Fibroblast of lung (primary cell): ENCODE data around the gene RIPOR3. TPM values are rescaled to one million over a fixed set of nuclear protein-coding genes. Genes with fewer than 3 reads are reported as not detected.

Experiments
- DNase-seq, 2 donors: peaks; one replicate each; pipeline versions ENCODE4 v3.0.0 to v3.0.0-alpha.2; 2010; ENCODE audit warnings: low read depth in 2 of 2
- H2AFZ ChIP-seq: 2 replicates; pipeline ENCODE4 v1.5.1; 2012; ENCODE audit warnings: low read length, control low read depth, inconsistent platforms
- H3K27ac ChIP-seq: 2 replicates; pipeline ENCODE4 v1.5.1; 2011; ENCODE audit warnings: low read length, control low read depth; ENCODE audit not compliant: insufficient read depth
- H3K27me3 ChIP-seq: 2 replicates; pipeline ENCODE4 v1.5.1; 2011; ENCODE audit warnings: mild to moderate bottlenecking, low read length; ENCODE audit not compliant: control insufficient read depth, insufficient read depth
- H3K36me3 ChIP-seq: 2 replicates; pipeline ENCODE4 v1.5.1; 2011; ENCODE audit warnings: low read length; ENCODE audit not compliant: control insufficient read depth, insufficient read depth
- H3K4me1 ChIP-seq: 2 replicates; pipeline ENCODE4 v1.5.1; 2011; ENCODE audit warnings: low read length; ENCODE audit not compliant: control insufficient read depth, insufficient read depth; ENCODE audit errors: extremely low read depth
- H3K4me2 ChIP-seq: 2 replicates; pipeline ENCODE4 v1.5.1; 2011; ENCODE audit warnings: low read length, control low read depth; ENCODE audit not compliant: insufficient read depth; ENCODE audit errors: extremely low read depth
- H3K4me3 ChIP-seq, 4 experiments: fragments of 200-600 bp in 1 of 4; sonication (generic) in 1 of 4; replicated peaks in 1 of 4; 2 replicates each; pipeline ENCODE4 v1.5.1; 2011 to 2016; ENCODE audit warnings: low read length in 4 of 4, low read depth in 3 of 4, mild to moderate bottlenecking in 3 of 4, control low read depth in 2 of 4, inconsistent platforms in 1 of 4, mixed read lengths in 1 of 4; ENCODE audit not compliant: insufficient read depth in 1 of 4; ENCODE audit errors: control extremely low read depth in 1 of 4
- H3K79me2 ChIP-seq: 2 replicates; pipeline ENCODE4 v1.5.1; 2012; ENCODE audit warnings: mild to moderate bottlenecking, low read length, inconsistent platforms; ENCODE audit not compliant: control insufficient read depth, insufficient read depth
- H3K9ac ChIP-seq: 2 replicates; pipeline ENCODE4 v1.5.1; 2011; ENCODE audit warnings: mild to moderate bottlenecking, low read length, control low read depth; ENCODE audit not compliant: insufficient read depth
- H3K9me3 ChIP-seq: 2 replicates; pipeline ENCODE4 v1.5.1; 2012; ENCODE audit warnings: low read depth, low read length; ENCODE audit not compliant: control insufficient read depth, insufficient read depth
- H4K20me1 ChIP-seq: 2 replicates; pipeline ENCODE4 v1.5.1; 2011; ENCODE audit warnings: low read length; ENCODE audit not compliant: control insufficient read depth, insufficient read depth; ENCODE audit errors: extremely low read depth
- EZH2 ChIP-seq: IDR thresholded peaks from 2 replicates; pipeline ENCODE4 v1.5.1; 2012; ENCODE audit warnings: low read length, control low read depth, mild to moderate bottlenecking; ENCODE audit errors: missing control alignments
- polyA plus RNA-seq, 2 donors: library from polyadenylated mRNA; depleted of rRNA in 1 of 2; stranded (reverse) in 1 of 2; unstranded in 1 of 2; fragments of >200 nt; gene quantifications; 2 replicates each; pipeline ENCODE4 v1.2.1, GENCODE V29; 2011 to 2012; ENCODE audit warnings: missing spikeins in 1 of 2
- total RNA-seq: library from RNA; depleted of rRNA; stranded (reverse); fragments of >200 nt; gene quantifications from 2 replicates; pipeline ENCODE4 v1.2.1, GENCODE V29; 2014
- TF ChIP-seq, protein P1 (sequence below), 2 donors: IDR thresholded peaks in 1 of 2; conservative IDR thresholded peaks in 1 of 2; 1 replicate in 1 of 2; 2 replicates in 1 of 2; pipeline ENCODE4 v1.5.1; 2011 to 2012; ENCODE audit warnings: low read length in 2 of 2, control low read depth in 1 of 2, inconsistent platforms in 1 of 2, low read depth in 1 of 2, mild to moderate bottlenecking in 1 of 2

Gene RIPOR3
- total and polyA plus RNA-seq, 2 donors (not counting 1 experiment from before 2014, with no cell fraction given) = 2.0 to 4.1 TPM

GRCh38 chr20:50727792-50728485 is 36.6 kb upstream of the RIPOR3 start:
- TF ChIP-seq, protein P1, sequence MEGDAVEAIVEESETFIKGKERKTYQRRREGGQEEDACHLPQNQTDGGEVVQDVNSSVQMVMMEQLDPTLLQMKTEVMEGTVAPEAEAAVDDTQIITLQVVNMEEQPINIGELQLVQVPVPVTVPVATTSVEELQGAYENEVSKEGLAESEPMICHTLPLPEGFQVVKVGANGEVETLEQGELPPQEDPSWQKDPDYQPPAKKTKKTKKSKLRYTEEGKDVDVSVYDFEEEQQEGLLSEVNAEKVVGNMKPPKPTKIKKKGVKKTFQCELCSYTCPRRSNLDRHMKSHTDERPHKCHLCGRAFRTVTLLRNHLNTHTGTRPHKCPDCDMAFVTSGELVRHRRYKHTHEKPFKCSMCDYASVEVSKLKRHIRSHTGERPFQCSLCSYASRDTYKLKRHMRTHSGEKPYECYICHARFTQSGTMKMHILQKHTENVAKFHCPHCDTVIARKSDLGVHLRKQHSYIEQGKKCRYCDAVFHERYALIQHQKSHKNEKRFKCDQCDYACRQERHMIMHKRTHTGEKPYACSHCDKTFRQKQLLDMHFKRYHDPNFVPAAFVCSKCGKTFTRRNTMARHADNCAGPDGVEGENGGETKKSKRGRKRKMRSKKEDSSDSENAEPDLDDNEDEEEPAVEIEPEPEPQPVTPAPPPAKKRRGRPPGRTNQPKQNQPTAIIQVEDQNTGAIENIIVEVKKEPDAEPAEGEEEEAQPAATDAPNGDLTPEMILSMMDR (conservative IDR thresholded peaks at IDR 0.05 in 1 of 2, IDR thresholded peaks at IDR 0.05 in 1 of 2; ENCODE audit: low read depth in 1 of 2, low read length in 2 of 2) = no peak
- no peak for TF ChIP-seq EZH2
- H4K20me1 ChIP-seq = no peaks in the 10 kb centered on the region
- no peak overlapping the region for H2AFZ ChIP-seq
- no peak overlapping the region for H3K27ac ChIP-seq
- no peak overlapping the region for H3K9ac ChIP-seq
- no peaks in the 10 kb centered on the region for H3K36me3 ChIP-seq
- no peak for DNase-seq
- peaks cover 5% of the 10 kb centered on the region for H3K27me3 ChIP-seq
- H3K4me1 ChIP-seq = peaks cover 6% of the 10 kb centered on the region
- no peak overlapping the region for H3K4me3 ChIP-seq
- no peaks in the 10 kb centered on the region for H3K9me3 ChIP-seq
- H3K4me2 ChIP-seq = no peak overlapping the region
- H3K79me2 ChIP-seq = no peaks in the 10 kb centered on the region

DNA sequence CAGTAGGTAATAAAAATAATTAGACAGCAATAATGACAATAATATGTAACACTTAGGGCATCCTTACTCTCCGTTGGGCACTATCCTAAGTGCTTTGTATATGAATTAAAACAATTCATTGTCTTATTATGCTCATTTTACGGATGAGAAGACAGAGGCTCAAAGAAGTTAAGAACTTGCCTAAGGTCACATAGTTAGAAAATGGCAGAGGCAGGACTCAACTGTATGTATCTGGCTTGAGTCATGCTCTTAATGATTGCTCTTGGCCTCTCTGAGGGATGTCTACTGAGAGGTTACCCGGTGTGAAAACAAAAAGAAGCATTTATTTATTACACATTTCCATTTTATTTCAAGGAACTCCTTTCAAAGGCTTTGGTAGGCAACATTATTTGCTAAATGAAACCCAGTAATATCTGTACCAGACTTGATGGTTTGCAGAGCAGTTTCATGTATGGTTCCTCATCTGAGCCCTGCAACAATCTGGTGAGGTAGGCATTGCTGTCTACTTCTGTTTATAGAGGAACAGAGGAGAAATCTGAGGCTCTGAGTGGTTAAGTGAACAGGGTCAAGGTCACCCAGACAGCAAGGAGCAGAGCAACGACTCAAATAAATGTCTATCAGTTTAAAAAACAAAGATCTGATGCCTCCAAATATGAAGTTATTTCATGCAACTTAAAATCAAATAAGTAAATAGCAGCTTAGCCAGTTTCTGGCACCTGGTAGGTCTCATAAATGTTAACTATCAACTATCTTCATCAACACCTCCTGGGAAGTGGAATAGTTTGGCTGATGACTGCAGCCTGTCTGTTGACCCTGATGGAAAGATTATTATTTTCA is 35.8 kb upstream of the RIPOR3 start:
- H3K36me3 ChIP-seq = no peaks in the 10 kb centered on the region
- no peak for DNase-seq
- H3K4me3 ChIP-seq = no peak overlapping the region
- no peaks in the 10 kb centered on the region for H3K9me3 ChIP-seq
- H3K4me2 ChIP-seq = no peak overlapping the region
- no peaks in the 10 kb centered on the region for H3K79me2 ChIP-seq
- no peak overlapping the region for H2AFZ ChIP-seq
- H3K27ac ChIP-seq = no peak overlapping the region
- peaks cover 6% of the 10 kb centered on the region for H3K4me1 ChIP-seq
- TF ChIP-seq EZH2 = no peak
- TF ChIP-seq, protein P1 (conservative IDR thresholded peaks at IDR 0.05 in 1 of 2, IDR thresholded peaks at IDR 0.05 in 1 of 2; ENCODE audit: low read depth in 1 of 2, low read length in 2 of 2) = no peak
- no peaks in the 10 kb centered on the region for H4K20me1 ChIP-seq
- H3K9ac ChIP-seq = no peak overlapping the region
- H3K27me3 ChIP-seq = peaks cover 2% of the 10 kb centered on the region

DNA sequence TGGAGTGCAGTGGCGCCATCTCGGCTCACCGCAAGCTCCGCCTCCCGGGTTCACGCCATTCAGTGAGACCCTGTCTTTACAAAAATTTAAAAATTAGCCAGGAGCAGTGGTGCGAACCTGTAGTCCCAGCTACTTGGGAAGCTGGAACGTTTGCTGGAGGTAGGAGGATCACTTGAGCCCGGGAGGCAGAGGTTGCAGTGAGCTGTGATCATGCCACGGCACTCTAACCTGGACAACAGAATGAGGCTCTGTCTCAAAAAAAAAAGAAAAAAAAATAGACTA is 34.3 kb upstream of the RIPOR3 start:
- DNase-seq = no peak
- Histone ChIP-seq H3K4me3 (no peak overlapping the region), H4K20me1 (no peaks in the 10 kb centered on the region), H3K36me3 (no peaks in the 10 kb centered on the region), H3K27me3 (no peaks in the 10 kb centered on the region), H2AFZ (no peak overlapping the region), H3K79me2 (no peaks in the 10 kb centered on the region), H3K4me2 (no peak overlapping the region), H3K4me1 (peaks cover 6% of the 10 kb centered on the region), H3K9me3 (no peaks in the 10 kb centered on the region), H3K9ac (no peak overlapping the region), H3K27ac (no peak overlapping the region)
- TF ChIP-seq EZH2 = no peak
- TF ChIP-seq, protein P1 (conservative IDR thresholded peaks at IDR 0.05 in 1 of 2, IDR thresholded peaks at IDR 0.05 in 1 of 2; ENCODE audit: low read depth in 1 of 2, low read length in 2 of 2) = no peak
